H9 (cell line): ENCODE data around the gene ATOX1. TPM values are rescaled to one million over a fixed set of nuclear protein-coding genes. Genes with fewer than 3 reads are reported as not detected.

ENCODE experiments used
- DNase-seq: peaks from one replicate; pipeline ENCODE4 v3.0.0-alpha.2; 2017
- H2AFZ ChIP-seq: one replicate; pipeline ENCODE4 v1.6.1; 2013; ENCODE audit warnings: mild to moderate bottlenecking, low read length, control low read depth, moderate library complexity
- H2AK5ac ChIP-seq: 2 replicates; pipeline ENCODE4 v1.6.1; 2013; ENCODE audit warnings: low read length, control low read depth, mixed read lengths; ENCODE audit not compliant: insufficient read length
- H2BK120ac ChIP-seq: one replicate; pipeline ENCODE4 v1.6.1; 2013; ENCODE audit warnings: low read depth, mild to moderate bottlenecking, low read length, control low read depth, inconsistent platforms; ENCODE audit not compliant: poor library complexity, severe bottlenecking
- H2BK12ac ChIP-seq: 2 replicates; pipeline ENCODE4 v1.6.1; 2013; ENCODE audit warnings: low read length, control low read depth, mixed read lengths, low read depth; ENCODE audit not compliant: insufficient read length
- H2BK15ac ChIP-seq: 2 replicates; pipeline ENCODE4 v1.6.1; 2013; ENCODE audit warnings: low read depth, low read length, control low read depth
- H2BK20ac ChIP-seq: one replicate; pipeline ENCODE4 v1.6.1; 2013; ENCODE audit warnings: low read depth, mild to moderate bottlenecking, low read length, control low read depth, inconsistent platforms; ENCODE audit not compliant: poor library complexity, severe bottlenecking
- H2BK5ac ChIP-seq: 2 replicates; pipeline ENCODE4 v1.6.1; 2013; ENCODE audit warnings: low read length, control low read depth, mixed read lengths; ENCODE audit not compliant: insufficient read length
- H3K14ac ChIP-seq: 2 replicates; pipeline ENCODE4 v1.6.1; 2013; ENCODE audit warnings: low read length, control low read depth; ENCODE audit not compliant: insufficient read depth
- H3K18ac ChIP-seq: 2 replicates; pipeline ENCODE4 v1.6.1; 2013; ENCODE audit warnings: low read depth, mild to moderate bottlenecking, mixed read lengths, low read length, control low read depth; ENCODE audit not compliant: insufficient read length
- H3K23ac ChIP-seq: 2 replicates; pipeline ENCODE4 v1.6.1; 2013; ENCODE audit warnings: low read length, control low read depth, mixed read lengths, low read depth; ENCODE audit not compliant: insufficient read length
- H3K23me2 ChIP-seq: 2 replicates; pipeline ENCODE4 v1.6.1; 2013; ENCODE audit warnings: low read depth, mild to moderate bottlenecking, mixed read lengths, low read length, control low read depth; ENCODE audit not compliant: insufficient read length, poor library complexity, severe bottlenecking
- H3K27ac ChIP-seq: 2 replicates; pipeline ENCODE4 v1.5.1; 2013; ENCODE audit warnings: low read length, control low read depth, mixed read lengths, low read depth; ENCODE audit not compliant: insufficient read length
- H3K27me3 ChIP-seq: 2 replicates; pipeline ENCODE4 v1.6.1; 2013; ENCODE audit warnings: low read length, control low read depth, inconsistent platforms; ENCODE audit not compliant: insufficient read depth
- H3K4ac ChIP-seq: 2 replicates; pipeline ENCODE4 v1.6.1; 2013; ENCODE audit warnings: low read depth, mild to moderate bottlenecking, control low read depth, inconsistent platforms, low read length, moderate library complexity
- H3K4me1 ChIP-seq: 2 replicates; pipeline ENCODE4 v1.6.1; 2013; ENCODE audit warnings: low read length, control low read depth, inconsistent platforms; ENCODE audit not compliant: insufficient read depth
- H3K4me2 ChIP-seq: 2 replicates; pipeline ENCODE4 v1.6.1; 2013; ENCODE audit warnings: low read length, control low read depth, mixed read lengths; ENCODE audit not compliant: insufficient read length, insufficient read depth
- H3K56ac ChIP-seq: 2 replicates; pipeline ENCODE4 v1.6.1; 2013; ENCODE audit warnings: low read depth, mild to moderate bottlenecking, mixed read lengths, low read length, control low read depth; ENCODE audit not compliant: insufficient read length
- H3K79me1 ChIP-seq: 2 replicates; pipeline ENCODE4 v1.6.1; 2013; ENCODE audit warnings: low read depth, mild to moderate bottlenecking, moderate library complexity, low read length, control low read depth, inconsistent platforms; ENCODE audit not compliant: insufficient read depth, poor library complexity, severe bottlenecking
- H3K79me2 ChIP-seq: 2 replicates; pipeline ENCODE4 v1.6.1; 2013; ENCODE audit warnings: low read length, control low read depth, inconsistent platforms; ENCODE audit not compliant: insufficient read depth
- H3K9ac ChIP-seq: 2 replicates; pipeline ENCODE4 v1.6.1; 2013; ENCODE audit warnings: low read length, control low read depth, mixed read lengths; ENCODE audit not compliant: insufficient read length; ENCODE audit errors: extremely low read depth
- H3K9me3 ChIP-seq: one replicate; pipeline ENCODE4 v1.6.1; 2013; ENCODE audit warnings: low read depth, low read length, inconsistent platforms; ENCODE audit not compliant: control insufficient read depth
- H3T11ph ChIP-seq: one replicate; pipeline ENCODE4 v1.6.1; 2013; ENCODE audit warnings: mild to moderate bottlenecking, low read length, control low read depth, inconsistent platforms
- H4K20me1 ChIP-seq: one replicate; pipeline ENCODE4 v1.6.1; 2013; ENCODE audit not compliant: control insufficient read depth, insufficient read length, insufficient read depth
- H4K5ac ChIP-seq: 2 replicates; pipeline ENCODE4 v1.6.1; 2013; ENCODE audit warnings: low read depth, mild to moderate bottlenecking, mixed read lengths, low read length, control low read depth; ENCODE audit not compliant: insufficient read length
- H4K8ac ChIP-seq: replicated peaks from 2 replicates; pipeline ENCODE4 v1.6.1; 2013; ENCODE audit warnings: low read length, control low read depth, mixed read lengths, low read depth; ENCODE audit not compliant: insufficient read length
- H4K91ac ChIP-seq: 2 replicates; pipeline ENCODE4 v1.6.1; 2013; ENCODE audit warnings: low read depth, mild to moderate bottlenecking, moderate library complexity, mixed read lengths, low read length, control low read depth; ENCODE audit not compliant: insufficient read length
- H3K27ac Mint-ChIP-seq, 3 experiments: 2 replicates in 2 of 3; 3 replicates in 1 of 3; pipeline ENCODE4 v1.8.0; 2020 to 2021; ENCODE audit warnings: mixed read lengths in 3 of 3, mild to moderate bottlenecking in 1 of 3, moderate library complexity in 1 of 3
- H3K27me3 Mint-ChIP-seq: 2 replicates; pipeline ENCODE4 v1.8.0; 2021; ENCODE audit warnings: low read depth, mild to moderate bottlenecking, moderate library complexity, mixed read lengths
- H3K36me3 Mint-ChIP-seq, 3 experiments: 2 replicates in 2 of 3; 3 replicates in 1 of 3; pipeline ENCODE4 v1.8.0; 2020 to 2021; ENCODE audit warnings: low read depth in 3 of 3, mixed read lengths in 3 of 3; ENCODE audit not compliant: insufficient read depth in 1 of 3
- H3K4me1 Mint-ChIP-seq, 2 experiments: 2 replicates each; pipeline ENCODE4 v1.8.0; 2020; ENCODE audit warnings: mixed read lengths in 2 of 2
- H3K4me3 Mint-ChIP-seq, 2 experiments: 2 replicates in 1 of 2; 3 replicates in 1 of 2; pipeline ENCODE4 v1.8.0; 2020 to 2021; ENCODE audit warnings: mild to moderate bottlenecking in 2 of 2, mixed read lengths in 2 of 2, moderate library complexity in 1 of 2
- H3K9me3 Mint-ChIP-seq, 2 experiments: 2 replicates in 1 of 2; 3 replicates in 1 of 2; pipeline ENCODE4 v1.8.0; 2020; ENCODE audit warnings: mild to moderate bottlenecking in 2 of 2, mixed read lengths in 2 of 2, moderate library complexity in 1 of 2
- CTCF ChIP-seq: fragments of 200-600 bp; sonication (generic); conservative IDR thresholded peaks from 3 replicates; pipeline ENCODE4 v1.8.0; 2021; ENCODE audit warnings: antibody characterized with exemption, mild to moderate bottlenecking
- total RNA-seq: library from RNA; stranded (reverse); gene quantifications from 2 replicates; pipeline ENCODE4 v1.2.1, GENCODE V29; 2021

The ATOX1 gene
- total RNA-seq, 1 experiment from 2014 or later = 75.0 TPM

GRCh38 chr5:151708126-151708525, 50.3 kb downstream of the ATOX1 start:
- Histone ChIP-seq H3K27ac (no peak overlapping the region), H3K4me1 (no peaks in the 10 kb centered on the region), H3K23me2 (no peaks in the 10 kb centered on the region), H3T11ph (no peak overlapping the region), H3K9ac (no peak overlapping the region), H3K79me2 (no peaks in the 10 kb centered on the region), H4K20me1 (no peaks in the 10 kb centered on the region), H4K8ac (no peak overlapping the region), H3K23ac (no peak overlapping the region), H3K79me1 (no peaks in the 10 kb centered on the region), H3K4ac (no peak overlapping the region), H2AK5ac (no peak overlapping the region), H4K5ac (no peak overlapping the region), H2BK120ac (no peak overlapping the region), H3K4me2 (no peak overlapping the region), H3K56ac (no peak overlapping the region), H2BK5ac (no peak overlapping the region), H3K27me3 (no peaks in the 10 kb centered on the region; the same call in 1 of the 2 replicates), H2BK12ac (no peak overlapping the region), H3K18ac (no peak overlapping the region), H4K91ac (no peak overlapping the region), H3K14ac (no peak overlapping the region), H3K9me3 (no peaks in the 10 kb centered on the region), H2BK15ac (no peak overlapping the region), H2BK20ac (no peak overlapping the region), H2AFZ (no peak overlapping the region)
- no peaks in the 10 kb centered on the region; the same call in 1 of the 2 replicates for H3K27me3 Mint-ChIP-seq
- no peak overlapping the region for H3K4me3 Mint-ChIP-seq
- TF ChIP-seq CTCF = no peak
- no peaks in the 10 kb centered on the region; a peak in 1 of 7 replicates for H3K36me3 Mint-ChIP-seq
- H3K9me3 Mint-ChIP-seq = no peaks in the 10 kb centered on the region; a peak in 1 of 5 replicates
- peaks cover 3 to 6% of the 10 kb centered on the region in 2 experiments; a peak in 1 of 4 replicates for H3K4me1 Mint-ChIP-seq
- no peak overlapping the region for H3K27ac Mint-ChIP-seq
- DNase-seq = no peak
